GM15510 (cell line): Measurements from ENCODE around the gene HSFX3.

ENCODE experiments used
- POLR2A ChIP-seq: IDR thresholded peaks from 3 replicates; pipeline ENCODE4 v1.6.1; 2011; ENCODE audit warnings: borderline replicate concordance; ENCODE audit not compliant: insufficient read length; ENCODE audit errors: extremely low read depth

The HSFX3 gene

DNA sequence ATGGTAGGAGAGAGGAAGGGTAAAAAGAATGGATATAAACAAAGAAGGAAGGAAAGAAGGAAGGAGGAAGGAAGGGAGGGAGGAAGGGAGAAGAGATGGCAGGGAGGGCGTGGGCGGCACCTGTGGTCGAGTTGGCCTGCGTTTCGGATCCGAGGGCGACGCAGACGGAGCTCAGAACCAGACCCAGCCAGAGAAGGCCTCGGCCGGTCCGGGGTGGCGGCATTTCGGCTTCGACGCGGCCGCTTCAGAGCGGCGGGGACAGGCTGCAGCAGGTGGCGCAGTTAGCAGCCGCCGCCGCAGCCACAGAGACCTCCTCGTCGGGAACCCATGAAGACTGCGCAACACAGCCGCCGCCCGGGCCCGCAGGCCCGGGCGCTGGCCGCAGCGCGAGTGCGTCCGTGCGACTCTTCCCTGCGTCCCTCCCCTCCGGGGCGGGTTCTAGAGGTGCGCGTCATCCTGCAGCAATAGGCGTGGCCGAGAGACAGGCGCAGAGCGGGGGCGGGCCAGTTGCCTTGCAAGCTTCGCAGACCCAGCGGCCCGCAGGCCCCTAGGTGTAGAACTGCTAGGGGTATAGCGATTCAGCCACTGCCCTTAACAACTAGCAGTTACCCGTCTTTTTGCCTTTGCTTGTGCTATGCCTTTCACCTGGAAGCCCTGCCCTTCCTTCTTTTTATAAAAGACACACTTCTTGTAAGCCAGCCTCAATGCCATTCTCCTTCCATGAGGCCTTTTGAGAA, 44.6 kb downstream of the HSFX3 start, which contains the start of gene IDS:
Gene IDS (minus strand): TSS at position 392 of the 737 bp plus-strand sequence. CDS start 169 bp downstream, at position 223.
- peak; percentile 86 for TF ChIP-seq POLR2A

DNA sequence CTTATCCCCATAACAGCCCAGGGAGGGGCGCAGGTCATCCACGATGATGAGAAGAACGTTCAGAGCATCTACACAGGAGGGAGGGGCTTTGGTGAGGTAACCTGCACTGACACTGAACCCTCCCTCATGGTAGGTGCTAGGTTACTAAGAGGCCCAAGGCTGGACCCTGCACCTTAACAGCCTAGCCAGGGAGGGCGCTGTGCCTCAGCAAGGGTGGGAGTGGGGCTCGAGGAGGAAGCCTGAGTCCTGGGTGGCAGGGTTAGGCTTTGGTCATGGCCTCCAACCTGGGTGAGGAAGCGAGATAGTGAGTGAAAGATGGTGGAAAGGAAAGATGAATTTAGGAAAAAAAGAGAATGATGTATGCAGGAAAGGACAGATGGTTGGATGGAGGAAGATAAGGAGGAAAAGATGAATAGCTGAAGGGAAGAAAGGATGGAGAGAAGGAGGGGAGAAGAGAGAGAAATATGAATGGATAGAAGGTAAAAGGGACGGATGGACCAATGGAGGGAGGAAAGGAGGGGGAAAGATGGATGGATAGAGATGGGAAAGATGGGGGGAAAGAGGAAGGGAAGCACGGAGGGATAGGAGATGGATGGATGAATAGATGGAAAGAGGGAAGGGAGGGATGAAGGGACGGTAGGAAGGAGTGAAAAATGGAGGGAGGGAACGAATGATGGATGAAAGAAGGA, 45.4 kb downstream of the HSFX3 start:
- no peak for TF ChIP-seq POLR2A

DNA sequence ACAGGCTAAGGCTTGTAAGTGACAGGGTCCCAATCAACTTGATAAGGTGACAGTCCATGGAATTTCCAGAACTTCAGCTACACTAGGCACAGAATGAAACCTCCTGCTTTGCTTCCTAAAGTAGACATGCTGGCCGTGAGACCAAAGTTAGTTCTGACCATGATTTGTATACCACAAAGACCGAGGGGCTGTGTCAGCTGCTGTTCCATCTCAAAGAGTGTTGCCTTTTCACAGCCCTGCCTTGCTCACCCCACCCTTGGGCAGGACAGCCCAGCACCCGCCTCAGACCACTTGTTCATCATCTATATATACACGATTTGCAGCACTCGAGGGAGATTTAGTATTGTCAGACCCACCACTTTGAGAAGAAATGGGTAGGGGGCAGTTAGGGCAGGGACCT, 50.0 kb downstream of the HSFX3 start:
- no peak for TF ChIP-seq POLR2A

DNA sequence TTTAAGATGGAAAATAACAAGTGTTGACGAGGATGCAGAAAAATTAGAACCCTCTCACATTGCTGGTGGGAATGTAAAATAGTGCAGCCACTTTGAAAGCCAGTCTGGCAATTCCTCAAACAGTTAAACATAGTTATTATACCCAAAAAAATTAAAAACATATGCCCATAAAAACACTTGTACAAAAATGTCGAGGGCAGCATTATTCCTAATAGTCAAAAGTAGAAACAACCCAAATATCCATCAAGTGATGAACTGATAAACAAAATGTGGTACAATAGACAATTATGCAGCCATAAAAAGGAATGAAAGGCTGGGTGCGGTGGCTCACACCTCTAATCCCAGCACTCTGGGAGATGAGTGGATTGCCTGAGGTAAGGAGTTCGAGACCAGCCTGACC, 51.0 kb downstream of the HSFX3 start:
- no peak for TF ChIP-seq POLR2A
